ENCODE results near the gene PTPRJ.

PTPRJ gene

DNA sequence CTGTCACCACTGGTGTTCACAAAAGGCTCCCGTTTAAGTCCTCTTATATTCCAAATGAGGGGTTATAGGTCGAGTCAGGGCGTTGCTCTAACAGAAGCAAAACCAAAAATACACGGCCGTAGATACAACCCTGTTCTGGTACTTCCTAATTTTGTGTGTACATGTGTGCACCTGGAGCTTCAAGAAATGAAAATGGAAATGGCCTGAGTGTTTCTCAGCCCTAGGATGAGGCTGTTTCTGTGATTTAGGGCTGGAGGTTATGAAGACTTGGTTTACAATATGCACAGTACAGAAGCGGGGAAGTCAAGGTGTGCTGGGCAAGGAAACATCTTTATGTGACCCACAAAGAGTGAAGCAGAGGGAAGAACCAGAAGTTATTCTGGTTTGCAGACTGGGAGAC, 125.8 kb downstream of the PTPRJ start:
- H3K4me3 ChIP-seq (ENCODE audit: low read depth, low read length) = no peak overlapping the region
- TF ChIP-seq, protein P1, sequence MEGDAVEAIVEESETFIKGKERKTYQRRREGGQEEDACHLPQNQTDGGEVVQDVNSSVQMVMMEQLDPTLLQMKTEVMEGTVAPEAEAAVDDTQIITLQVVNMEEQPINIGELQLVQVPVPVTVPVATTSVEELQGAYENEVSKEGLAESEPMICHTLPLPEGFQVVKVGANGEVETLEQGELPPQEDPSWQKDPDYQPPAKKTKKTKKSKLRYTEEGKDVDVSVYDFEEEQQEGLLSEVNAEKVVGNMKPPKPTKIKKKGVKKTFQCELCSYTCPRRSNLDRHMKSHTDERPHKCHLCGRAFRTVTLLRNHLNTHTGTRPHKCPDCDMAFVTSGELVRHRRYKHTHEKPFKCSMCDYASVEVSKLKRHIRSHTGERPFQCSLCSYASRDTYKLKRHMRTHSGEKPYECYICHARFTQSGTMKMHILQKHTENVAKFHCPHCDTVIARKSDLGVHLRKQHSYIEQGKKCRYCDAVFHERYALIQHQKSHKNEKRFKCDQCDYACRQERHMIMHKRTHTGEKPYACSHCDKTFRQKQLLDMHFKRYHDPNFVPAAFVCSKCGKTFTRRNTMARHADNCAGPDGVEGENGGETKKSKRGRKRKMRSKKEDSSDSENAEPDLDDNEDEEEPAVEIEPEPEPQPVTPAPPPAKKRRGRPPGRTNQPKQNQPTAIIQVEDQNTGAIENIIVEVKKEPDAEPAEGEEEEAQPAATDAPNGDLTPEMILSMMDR (IDR thresholded peaks at IDR 0.05; ENCODE audit: low read depth, low read length) = no peak

DNA sequence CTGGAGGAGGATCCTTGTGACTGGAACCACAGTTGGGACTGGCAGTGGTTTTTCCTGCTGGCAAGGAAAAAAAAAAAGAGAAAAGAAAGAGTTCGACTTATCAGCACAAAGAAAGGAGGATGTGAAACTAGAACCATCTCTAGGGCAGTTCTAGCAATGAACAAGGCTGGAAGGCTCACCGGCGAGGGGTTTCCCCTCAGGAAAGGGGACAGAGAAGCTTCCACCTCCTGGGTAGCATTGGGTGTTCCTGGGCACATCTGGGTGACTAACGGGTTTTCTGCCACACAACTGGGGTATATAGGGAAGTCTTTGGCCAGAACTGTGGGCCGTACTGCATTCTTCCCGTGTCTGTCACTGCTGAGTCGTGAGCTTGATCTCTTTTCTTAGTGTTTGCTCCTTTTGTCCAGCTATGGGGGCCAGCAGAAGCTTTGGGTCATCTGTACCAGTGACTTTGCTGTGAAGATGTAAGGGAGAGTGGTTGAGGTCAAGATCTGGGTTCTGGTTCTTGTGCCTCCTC, 126.9 kb downstream of the PTPRJ start:
- no peak overlapping the region for H3K4me3 ChIP-seq (ENCODE audit: low read depth, low read length)
- TF ChIP-seq, protein P1 (IDR thresholded peaks at IDR 0.05; ENCODE audit: low read depth, low read length) = no peak

DNA sequence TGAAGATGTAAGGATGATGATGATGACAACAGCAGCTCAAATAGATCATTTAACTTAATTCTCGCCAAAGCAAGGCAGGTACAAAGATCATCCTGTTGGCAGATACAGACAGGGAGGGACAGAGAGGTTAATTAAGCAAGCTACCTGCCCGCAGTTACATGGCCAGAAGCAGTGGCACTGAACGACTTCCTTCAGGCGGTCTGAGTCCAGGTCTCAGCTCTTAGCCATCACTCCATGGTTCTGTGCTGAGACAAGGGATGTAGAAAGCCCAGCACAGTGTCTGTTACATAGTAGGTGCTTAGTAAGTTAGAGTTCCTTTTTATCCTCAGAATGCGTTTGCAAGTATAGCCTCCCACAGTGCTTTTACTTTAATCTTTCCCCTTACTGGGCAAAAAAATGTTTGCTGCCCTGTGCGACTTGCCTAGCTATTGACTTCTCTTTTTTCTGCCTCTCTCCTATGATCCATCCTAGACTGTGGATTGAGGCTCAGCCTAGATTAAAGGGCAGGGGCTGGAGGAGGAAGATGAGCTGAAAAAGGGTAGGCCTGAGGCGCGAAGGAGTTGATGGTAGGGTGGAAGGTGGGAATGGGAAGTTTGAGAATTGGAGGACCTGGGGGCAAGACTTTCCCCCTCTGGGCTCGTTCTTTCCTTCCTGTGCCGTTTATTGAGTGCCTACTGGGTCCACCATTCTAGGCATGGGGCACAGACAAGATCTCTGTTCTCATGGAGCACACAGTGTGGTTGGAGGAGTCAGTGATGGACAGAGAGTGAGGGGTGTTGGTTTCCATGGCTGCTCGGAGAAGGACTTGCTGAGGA, 128.1 kb downstream of the PTPRJ start:
- TF ChIP-seq, protein P1 (IDR thresholded peaks at IDR 0.05; ENCODE audit: low read depth, low read length) = no peak
- no peak overlapping the region for H3K4me3 ChIP-seq (ENCODE audit: low read depth, low read length)

DNA sequence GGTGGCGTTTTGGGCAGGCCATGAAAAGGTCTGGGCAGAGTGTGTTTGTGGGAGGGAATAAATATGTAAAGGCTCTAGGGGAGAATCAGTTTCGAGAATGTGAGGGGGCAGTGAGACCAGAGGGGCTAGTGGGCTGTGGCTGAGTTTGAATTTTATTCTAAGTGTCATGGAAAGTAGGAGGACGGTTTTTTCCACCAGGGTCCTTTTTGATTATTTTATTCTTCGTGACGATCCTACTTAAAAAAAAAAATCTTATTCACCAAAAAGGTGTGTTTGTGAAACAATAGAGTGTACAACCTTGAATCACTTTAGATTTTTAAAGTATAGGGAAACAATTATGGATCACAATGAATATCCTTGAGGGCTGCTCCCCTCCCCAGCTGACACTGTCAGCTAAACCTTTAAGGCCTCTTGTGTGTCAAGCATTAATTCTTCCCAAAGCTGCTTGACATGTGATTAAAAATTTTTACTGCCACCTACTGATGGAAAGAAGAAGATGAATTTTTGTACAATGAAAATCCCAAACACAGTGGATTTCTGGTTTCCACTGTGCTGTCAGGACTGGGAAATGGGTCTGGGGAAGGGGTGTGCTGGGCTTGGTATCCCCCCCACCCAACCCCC, 128.8 kb downstream of the PTPRJ start:
- TF ChIP-seq, protein P1 (IDR thresholded peaks at IDR 0.05; ENCODE audit: low read depth, low read length) = no peak
- no peak overlapping the region for H3K4me3 ChIP-seq (ENCODE audit: low read depth, low read length)

DNA sequence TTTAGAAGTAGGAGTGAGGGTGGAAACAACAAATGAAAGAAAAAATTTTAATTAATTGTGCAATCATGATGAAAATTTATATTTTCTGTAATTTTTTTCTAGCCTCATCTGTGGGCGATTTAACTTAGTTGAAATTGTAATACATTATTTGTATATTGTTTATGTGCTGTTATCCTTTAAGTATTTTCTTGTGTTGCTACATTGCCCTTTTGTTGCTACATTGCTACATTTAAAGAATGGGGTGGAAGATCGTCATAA, 130.1 kb downstream of the PTPRJ start:
- no peak overlapping the region for H3K4me3 ChIP-seq (ENCODE audit: low read depth, low read length)
- TF ChIP-seq, protein P1 (IDR thresholded peaks at IDR 0.05; ENCODE audit: low read depth, low read length) = no peak

DNA sequence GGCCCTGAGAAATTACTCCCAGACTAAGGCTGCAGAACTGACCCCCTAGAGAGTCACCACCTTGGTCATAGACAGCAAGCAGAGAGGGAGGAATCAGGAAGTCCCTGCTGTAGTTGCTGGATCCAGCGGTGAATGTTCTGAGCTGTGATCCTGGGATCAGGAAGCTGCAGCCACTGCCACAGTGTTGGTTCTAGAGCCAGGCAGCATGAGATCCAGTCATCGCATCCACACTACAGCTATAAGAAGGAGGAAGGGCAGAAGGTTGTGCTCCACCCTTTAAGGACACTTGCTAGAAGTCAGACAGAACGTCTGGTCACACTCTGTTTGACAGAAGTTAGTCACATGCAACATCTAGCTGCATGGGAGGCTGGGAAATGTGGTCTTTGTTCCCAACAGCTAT, 131.5 kb downstream of the PTPRJ start:
- TF ChIP-seq, protein P1 (IDR thresholded peaks at IDR 0.05; ENCODE audit: low read depth, low read length) = no peak
- H3K4me3 ChIP-seq (ENCODE audit: low read depth, low read length) = no peak overlapping the region

DNA sequence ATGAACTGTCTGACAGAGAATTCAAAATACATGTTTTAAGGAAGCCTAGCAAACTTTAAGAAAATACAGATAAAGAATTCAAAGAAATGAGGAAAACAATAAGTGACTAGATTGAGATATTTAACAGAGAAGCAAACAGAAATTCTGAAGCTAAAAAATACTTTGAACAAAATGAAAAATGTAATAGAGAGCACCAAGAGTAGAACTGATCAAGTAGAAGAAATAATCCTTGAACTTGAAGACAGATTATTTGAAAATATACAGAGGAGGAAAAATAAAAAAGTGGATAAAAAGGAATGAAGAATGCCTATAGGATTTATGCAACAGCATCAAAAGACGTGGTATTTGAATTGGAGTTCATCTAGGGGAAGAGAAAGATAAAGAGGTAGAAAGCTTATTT, 134.4 kb downstream of the PTPRJ start:
- H3K4me3 ChIP-seq (ENCODE audit: low read depth, low read length) = no peak overlapping the region
- TF ChIP-seq, protein P1 (IDR thresholded peaks at IDR 0.05; ENCODE audit: low read depth, low read length) = no peak
